HepG2 (cell line): ENCODE results near the gene SMIM8. TPM values are rescaled to one million over a fixed set of nuclear protein-coding genes. Genes with fewer than 3 reads are reported as not detected.

ENCODE experiments used
- CERS6 ChIP-seq: sonication (generic); formaldehyde crosslinking; IDR thresholded peaks from 2 replicates; pipeline ENCODE4 v1.5.0; 2020; ENCODE audit warnings: missing genetic modification reagents
- DDIT3 ChIP-seq: sonication (generic); formaldehyde crosslinking; IDR thresholded peaks from 2 replicates; pipeline ENCODE4 v1.4.0; 2020; ENCODE audit warnings: mild to moderate bottlenecking, missing genetic modification reagents
- EP300 ChIP-seq, 3 experiments: sonication (generic) in 1 of 3; formaldehyde crosslinking in 1 of 3; IDR thresholded peaks; 2 replicates each; pipeline versions ENCODE4 v1.5.1 to v1.6.1; 2011 to 2020; ENCODE audit warnings: low read depth in 2 of 3, low read length in 2 of 3, borderline replicate concordance in 1 of 3, improper control_type of control experiment in 1 of 3, mild to moderate bottlenecking in 1 of 3, missing genetic modification reagents in 1 of 3, moderate library complexity in 1 of 3
- GATAD2A ChIP-seq: IDR thresholded peaks from 2 replicates; pipeline ENCODE4 v1.6.1; 2016
- HNF4A ChIP-seq: sonication (generic); formaldehyde crosslinking; IDR thresholded peaks from 2 replicates; pipeline ENCODE4 v1.4.0; 2020; ENCODE audit warnings: missing genetic modification reagents
- HOXA5 ChIP-seq: sonication (generic); formaldehyde crosslinking; IDR thresholded peaks from 2 replicates; pipeline ENCODE4 v1.4.0; 2020; ENCODE audit warnings: missing genetic modification reagents
- LCORL ChIP-seq, 2 experiments: fragments of 450-650 bp in 1 of 2; sonication (generic) in 1 of 2; formaldehyde crosslinking in 1 of 2; IDR thresholded peaks; 2 replicates each; pipeline versions ENCODE4 v1.5.0 to v1.6.1; 2017 to 2020; ENCODE audit warnings: antibody characterized with exemption in 1 of 2, missing genetic modification reagents in 1 of 2
- MEIS1 ChIP-seq: sonication (generic); formaldehyde crosslinking; IDR thresholded peaks from 2 replicates; pipeline ENCODE4 v1.9.0; 2021; ENCODE audit warnings: mild to moderate bottlenecking, missing genetic modification reagents, moderate library complexity, borderline replicate concordance
- MEIS2 ChIP-seq: sonication (generic); formaldehyde crosslinking; IDR thresholded peaks from 2 replicates; pipeline ENCODE4 v1.9.0; 2021; ENCODE audit warnings: mild to moderate bottlenecking, missing genetic modification reagents
- NCOA2 ChIP-seq: sonication (generic); formaldehyde crosslinking; IDR thresholded peaks from 2 replicates; pipeline ENCODE4 v1.8.0; 2022; ENCODE audit warnings: inconsistent platforms
- NR2F1 ChIP-seq, 2 experiments: fragments of 450-650 bp in 1 of 2; formaldehyde crosslinking in 1 of 2; IDR thresholded peaks; 2 replicates each; pipeline versions ENCODE4 v1.5.0 to v1.6.1; 2016 to 2020; ENCODE audit warnings: mild to moderate bottlenecking in 1 of 2, missing compliant biosample characterization in 1 of 2, missing genetic modification reagents in 1 of 2, moderate library complexity in 1 of 2
- NRL ChIP-seq: sonication (generic); formaldehyde crosslinking; IDR thresholded peaks from 2 replicates; pipeline ENCODE4 v1.5.0; 2020; ENCODE audit warnings: missing genetic modification reagents, mild to moderate bottlenecking, moderate library complexity, borderline replicate concordance
- SIN3B ChIP-seq: fragments of 150-350 bp; IDR thresholded peaks from 2 replicates; pipeline ENCODE4 v1.6.1; 2014; ENCODE audit warnings: low read length
- SP4 ChIP-seq: sonication (generic); formaldehyde crosslinking; IDR thresholded peaks from 2 replicates; pipeline ENCODE4 v1.8.1; 2023; ENCODE audit warnings: mild to moderate bottlenecking, missing genetic modification reagents
- ZNF549 ChIP-seq: sonication (generic); formaldehyde crosslinking; IDR thresholded peaks from 2 replicates; pipeline ENCODE4 v1.5.0; 2020; ENCODE audit warnings: missing genetic modification reagents
- ZNF567 ChIP-seq: sonication (generic); formaldehyde crosslinking; IDR thresholded peaks from 2 replicates; pipeline ENCODE4 v1.8.1; 2023; ENCODE audit warnings: mild to moderate bottlenecking, missing genetic modification reagents, borderline replicate concordance
- ZNF878 ChIP-seq: sonication (generic); formaldehyde crosslinking; IDR thresholded peaks from 2 replicates; pipeline ENCODE4 v1.8.1; 2023; ENCODE audit warnings: mild to moderate bottlenecking, missing genetic modification reagents, moderate library complexity
- polyA plus RNA-seq, 8 experiments: library from polyadenylated mRNA; depleted of rRNA in 3 of 8; stranded (reverse) in 7 of 8; unstranded in 1 of 8; fragments of >200 nt; fragmentation: Illumina TruSeq in 4 of 8; extraction: Trizol in 4 of 8; gene quantifications; 2 replicates each; pipeline versions ENCODE4 v1.2.1 to v1.2.3, GENCODE V29; 2011 to 2016; ENCODE audit warnings: low read depth in 4 of 8, missing spikeins in 1 of 8, mixed read lengths in 1 of 8; ENCODE audit not compliant: insufficient read depth in 1 of 8
- total RNA-seq, 5 experiments: library from RNA; depleted of rRNA; stranded (reverse); fragments of >200 nt; fragmentation: Illumina TruSeq; extraction: Trizol; gene quantifications; 2 replicates each; pipeline ENCODE4 v1.2.3, GENCODE V29; 2016; ENCODE audit warnings: low read depth in 1 of 5
- TF ChIP-seq, protein P1 (sequence below): sonication (generic); formaldehyde crosslinking; IDR thresholded peaks from 2 replicates; pipeline ENCODE4 v1.8.1; 2023; ENCODE audit warnings: mild to moderate bottlenecking, missing genetic modification reagents

The SMIM8 gene
- total and polyA plus RNA-seq, 2 of the 13 experiments (the other 11 are each of a cell fraction or from before 2014, with no cell fraction given): 4.8 to 10.0 TPM

- no peak for TF ChIP-seq NR2F1 (CRISPR knock-in tag; IDR thresholded peaks at IDR 0.05)
- TF ChIP-seq SIN3B: no peak
- no peak for TF ChIP-seq NRL (CRISPR knock-in tag)
- 0 out of 2 replicates have a peak, but pooled peaks have one; percentile 25 for TF ChIP-seq MEIS1 (CRISPR knock-in tag)
- TF ChIP-seq ZNF567 (CRISPR knock-in tag): no peak
- peak in 1 of 2 experiments; percentile 57; a peak in 1 of 4 replicates for TF ChIP-seq EP300 (IDR thresholded peaks at IDR 0.05; ENCODE audit: low read depth in 2 of 2, low read length in 2 of 2)
- no peak for TF ChIP-seq EP300 (CRISPR knock-in tag; IDR thresholded peaks at IDR 0.05; ENCODE audit: borderline replicate concordance)
- TF ChIP-seq HOXA5 (CRISPR knock-in tag): peak; percentile 99
- no peak for TF ChIP-seq ZNF549 (CRISPR knock-in tag)
- 0 out of 2 replicates have a peak, but pooled peaks have one; percentile 53 for TF ChIP-seq MEIS2 (CRISPR knock-in tag)
- TF ChIP-seq DDIT3: no peak
- peak; percentile 36; the same call in 1 of the 2 replicates for TF ChIP-seq GATAD2A (CRISPR knock-in tag)
- peak; percentile 59 for TF ChIP-seq HNF4A (CRISPR knock-in tag)
- no peak for TF ChIP-seq ZNF878 (CRISPR knock-in tag)
- TF ChIP-seq LCORL (IDR thresholded peaks at IDR 0.05): no peak
- no peak for TF ChIP-seq LCORL (CRISPR knock-in tag; IDR thresholded peaks at IDR 0.05)
- TF ChIP-seq, protein P1, sequence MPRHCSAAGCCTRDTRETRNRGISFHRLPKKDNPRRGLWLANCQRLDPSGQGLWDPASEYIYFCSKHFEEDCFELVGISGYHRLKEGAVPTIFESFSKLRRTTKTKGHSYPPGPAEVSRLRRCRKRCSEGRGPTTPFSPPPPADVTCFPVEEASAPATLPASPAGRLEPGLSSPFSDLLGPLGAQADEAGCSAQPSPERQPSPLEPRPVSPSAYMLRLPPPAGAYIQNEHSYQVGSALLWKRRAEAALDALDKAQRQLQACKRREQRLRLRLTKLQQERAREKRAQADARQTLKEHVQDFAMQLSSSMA: no peak
- no peak for TF ChIP-seq SP4 (CRISPR knock-in tag)
- no peak for TF ChIP-seq CERS6 (CRISPR knock-in tag)
- TF ChIP-seq NCOA2: peak; percentile 67; the same call in 1 of the 2 replicates
These were observed 20.4 kb downstream of the SMIM8 start (continued) for GRCh38 chr6:87342829-87343228.
